Adrenal gland (tissue), 12 donors: ENCODE measurements around the gene IQGAP2. TPM values are rescaled to one million over a fixed set of nuclear protein-coding genes. Genes with fewer than 3 reads are reported as not detected.

Experiments
- DNase-seq, 7 donors: peaks; one replicate each; pipeline ENCODE4 v3.0.0-alpha.2; 2019 to 2020
- H3K27ac ChIP-seq, 5 donors: fragments of 200-600 bp; sonication (generic) in 4 of 5; 1 replicate in 3 of 5; 2 replicates in 2 of 5; pipeline versions ENCODE4 v1.5.1 to v1.8.0; 2016 to 2020; ENCODE audit warnings: mild to moderate bottlenecking in 1 of 5
- H3K27me3 ChIP-seq: fragments of 200-600 bp; 2 replicates; pipeline ENCODE4 v1.8.0; 2021
- H3K36me3 ChIP-seq, 2 donors: fragments of 200-600 bp; replicated peaks in 1 of 2; 1 replicate in 1 of 2; 2 replicates in 1 of 2; pipeline versions ENCODE4 v1.5.1 to v1.8.0; 2018 to 2022
- H3K4me1 ChIP-seq, 2 donors: fragments of 200-600 bp; replicated peaks in 1 of 2; 1 replicate in 1 of 2; 2 replicates in 1 of 2; pipeline versions ENCODE4 v1.5.1 to v1.8.0; 2018 to 2021
- H3K4me3 ChIP-seq, 4 donors: fragments of 200-600 bp; sonication (generic) in 3 of 4; one replicate each; pipeline ENCODE4 v1.5.1; 2016 to 2018
- H3K9me3 ChIP-seq, 3 donors: fragments of 200-600 bp; sonication (generic) in 1 of 3; replicated peaks in 1 of 3; 1 replicate in 2 of 3; 2 replicates in 1 of 3; pipeline versions ENCODE4 v1.5.1 to v1.8.0; 2016 to 2021
- POLR2A ChIP-seq, 2 donors: fragments of 450-650 bp; IDR thresholded peaks; one replicate each; pipeline ENCODE4 v1.6.1; 2017; ENCODE audit warnings: antibody characterized with exemption in 2 of 2, mild to moderate bottlenecking in 2 of 2, moderate library complexity in 1 of 2
- WGBS, 4 donors: extraction: QIAGEN DNeasy Blood & Tissue Kit in 2 of 4; methylation state at CpG; one replicate each; pipeline versions ENCODE4 v1.1.5 to v1.1.7; 2013 to 2017; 5-methylcytosine and 5-hydroxymethylcytosine counted together
- intact Hi-C, 2 donors: fragments of 100-400 bp; cut with DNase I; formaldehyde crosslinking; loops; one replicate each; pipeline versions ENCODE4 v1.14.1 to v1.15.0; 2022 to 2023
- polyA plus RNA-seq, 3 donors: library from polyadenylated mRNA; stranded (reverse); fragments of 200-250 nt in 2 of 3; fragments of 350-450 nt in 1 of 3; fragmentation: Illumina TruSeq in 1 of 3; extraction: RNeasy Lipid Tissue Mini Kit (QIAGEN cat#74804) in 1 of 3; gene quantifications; one replicate each; pipeline ENCODE4 v1.2.3, GENCODE V29; 2013 to 2014
- total RNA-seq, 9 donors: library from RNA; depleted of rRNA in 4 of 9; stranded (reverse); fragments of >200 nt in 4 of 9; fragments of 120-200 nt in 1 of 9; fragmentation: NEBNext Ultra II Directional in 1 of 9; extraction: Animal tissue kit (Norgen Biotek cat#: 25700) in 1 of 9; gene quantifications; one replicate each; pipeline versions ENCODE4 v1.1.0 to v1.2.4, GENCODE V29; 2013 to 2023
- TF ChIP-seq, protein P1 (sequence below), 6 experiments: fragments of 450-650 bp in 4 of 6; fragments of 200-600 bp in 2 of 6; sonication (generic) in 1 of 6; IDR thresholded peaks; 1 replicate in 5 of 6; 2 replicates in 1 of 6; pipeline versions ENCODE4 v1.5.1 to v1.8.0; 2016 to 2021; ENCODE audit warnings: antibody characterized with exemption in 6 of 6, mild to moderate bottlenecking in 2 of 6, moderate library complexity in 1 of 6
- donor health status: healthy with polysubstance abuse.
- donor health status: Bipolar disorder and iron deficiency.
- donor health status: DM: yes; HTN: yes; CAD: no.
- donor health status: DM: no; HTN: no; CAD: no.
- donor health status: DM: no; HTN: no; CAD: no.
- donor health status: DM: yes; HTN: yes; CAD: no.

IQGAP2 gene
- total and polyA plus RNA-seq, 12 donors: 14.9 to 77.3 (median 36.1) TPM

GRCh38 chr5:76388236-76388635, 14.8 kb upstream of the IQGAP2 start:
- no peaks in the 10 kb centered on the region for H3K36me3 ChIP-seq
- no peak overlapping the region for H3K27ac ChIP-seq
- intact Hi-C loops: no loop called here
- TF ChIP-seq POLR2A (IDR thresholded peaks at IDR 0.05): no peak
- TF ChIP-seq, protein P1, sequence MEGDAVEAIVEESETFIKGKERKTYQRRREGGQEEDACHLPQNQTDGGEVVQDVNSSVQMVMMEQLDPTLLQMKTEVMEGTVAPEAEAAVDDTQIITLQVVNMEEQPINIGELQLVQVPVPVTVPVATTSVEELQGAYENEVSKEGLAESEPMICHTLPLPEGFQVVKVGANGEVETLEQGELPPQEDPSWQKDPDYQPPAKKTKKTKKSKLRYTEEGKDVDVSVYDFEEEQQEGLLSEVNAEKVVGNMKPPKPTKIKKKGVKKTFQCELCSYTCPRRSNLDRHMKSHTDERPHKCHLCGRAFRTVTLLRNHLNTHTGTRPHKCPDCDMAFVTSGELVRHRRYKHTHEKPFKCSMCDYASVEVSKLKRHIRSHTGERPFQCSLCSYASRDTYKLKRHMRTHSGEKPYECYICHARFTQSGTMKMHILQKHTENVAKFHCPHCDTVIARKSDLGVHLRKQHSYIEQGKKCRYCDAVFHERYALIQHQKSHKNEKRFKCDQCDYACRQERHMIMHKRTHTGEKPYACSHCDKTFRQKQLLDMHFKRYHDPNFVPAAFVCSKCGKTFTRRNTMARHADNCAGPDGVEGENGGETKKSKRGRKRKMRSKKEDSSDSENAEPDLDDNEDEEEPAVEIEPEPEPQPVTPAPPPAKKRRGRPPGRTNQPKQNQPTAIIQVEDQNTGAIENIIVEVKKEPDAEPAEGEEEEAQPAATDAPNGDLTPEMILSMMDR (IDR thresholded peaks at IDR 0.05): no peak
- H3K9me3 ChIP-seq: no peaks in the 10 kb centered on the region
- H3K4me1 ChIP-seq: peaks cover 0 to 4% of the 10 kb centered on the region in 2 donors
- H3K27me3 ChIP-seq: no peaks in the 10 kb centered on the region
- WGBS, 4 donors: 82 to 93% (median 87%) methylated on average over 1 of the region's 1 CpG
- no peak overlapping the region for H3K4me3 ChIP-seq
- DNase-seq: no peak

DNA sequence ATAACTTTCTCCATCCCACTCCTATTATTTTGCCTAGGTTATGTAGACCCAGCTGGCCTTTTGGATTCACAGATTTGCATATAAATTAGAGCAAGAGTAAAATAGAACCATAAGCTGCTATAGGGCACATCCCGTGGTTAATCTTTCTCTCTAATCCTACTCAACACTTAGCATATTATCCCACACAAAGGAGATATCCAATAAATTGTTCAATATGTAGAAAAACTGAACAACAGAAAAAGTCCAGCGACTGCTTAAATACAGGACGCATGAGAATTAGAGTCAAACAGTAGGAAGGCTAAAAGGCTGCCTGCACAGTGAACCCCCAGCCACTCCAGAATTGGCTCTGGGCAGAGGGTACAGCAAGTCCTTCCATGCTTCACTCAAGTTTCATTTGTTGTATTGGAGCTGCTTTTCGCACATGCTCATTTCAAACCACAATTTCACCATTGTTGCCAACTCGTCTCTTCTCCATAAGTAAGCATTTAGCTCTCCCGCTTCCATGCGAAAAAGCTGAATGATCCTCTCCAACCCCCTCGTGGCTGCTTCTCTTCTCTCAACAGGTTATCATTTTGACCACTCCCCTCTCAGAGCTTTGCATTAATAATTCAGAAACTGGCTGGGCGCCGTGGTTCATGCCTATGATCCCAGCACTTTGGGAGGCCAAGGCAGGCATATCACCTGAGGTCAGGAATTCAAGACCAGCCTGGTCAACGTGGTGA, 14.1 kb upstream of the IQGAP2 start:
- no peaks in the 10 kb centered on the region for H3K9me3 ChIP-seq
- H3K27ac ChIP-seq: no peak overlapping the region
- WGBS, 4 donors: 90 to 93% (median 92%) methylated on average over 11 of the region's 11 CpGs
- intact Hi-C loops: no loop called here
- no peak overlapping the region for H3K4me3 ChIP-seq
- DNase-seq: no peak
- no peaks in the 10 kb centered on the region for H3K27me3 ChIP-seq
- no peak for TF ChIP-seq POLR2A (IDR thresholded peaks at IDR 0.05)
- TF ChIP-seq, protein P1 (IDR thresholded peaks at IDR 0.05): no peak
- H3K36me3 ChIP-seq: no peaks in the 10 kb centered on the region
- peaks cover 0 to 4% of the 10 kb centered on the region in 2 donors for H3K4me1 ChIP-seq

DNA sequence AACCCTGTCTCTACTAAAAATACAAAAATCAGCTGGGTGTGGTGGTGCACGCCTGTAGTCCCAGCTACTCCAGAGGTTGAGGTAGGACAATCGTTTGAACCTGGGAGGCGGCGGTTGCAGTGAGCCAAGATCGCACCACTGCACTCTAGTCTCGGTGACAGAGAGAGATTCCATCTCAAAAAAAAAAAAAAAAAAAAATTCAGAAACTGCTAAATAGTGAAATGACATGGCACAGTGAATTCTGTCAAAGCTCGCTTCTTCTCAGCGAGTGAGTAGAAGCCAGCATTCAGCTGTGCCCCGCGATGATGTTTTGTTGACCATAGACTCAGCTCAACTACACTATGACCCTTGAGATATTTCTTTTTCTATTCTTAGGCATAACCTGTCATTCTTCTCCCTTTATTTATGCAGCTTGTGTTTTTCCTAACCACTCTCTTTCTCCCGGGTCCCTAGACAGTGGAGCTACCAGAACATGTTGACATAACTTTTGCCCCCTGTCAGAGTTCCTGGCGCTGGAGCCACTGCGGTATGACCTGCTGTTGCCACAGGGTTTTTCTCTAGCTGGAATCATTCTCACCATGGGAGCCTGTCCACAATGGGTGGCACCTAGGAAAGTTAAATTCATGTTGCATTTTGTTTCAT, 13.5 kb upstream of the IQGAP2 start:
- intact Hi-C loops: no loop called here
- WGBS, 4 donors: 71 to 85% (median 79%) methylated on average over 13 of the region's 13 CpGs
- no peaks in the 10 kb centered on the region for H3K9me3 ChIP-seq
- H3K36me3 ChIP-seq: no peaks in the 10 kb centered on the region
- no peak overlapping the region for H3K4me3 ChIP-seq
- H3K27ac ChIP-seq: no peak overlapping the region
- peaks cover 0 to 4% of the 10 kb centered on the region in 2 donors for H3K4me1 ChIP-seq
- TF ChIP-seq POLR2A (IDR thresholded peaks at IDR 0.05): no peak
- TF ChIP-seq, protein P1 (IDR thresholded peaks at IDR 0.05): no peak
- no peak for DNase-seq
- no peaks in the 10 kb centered on the region for H3K27me3 ChIP-seq

- intact Hi-C loops: no loop called here
- Histone ChIP-seq H3K27ac (no peak overlapping the region), H3K9me3 (no peaks in the 10 kb centered on the region), H3K4me3 (no peak overlapping the region), H3K27me3 (no peaks in the 10 kb centered on the region), H3K36me3 (no peaks in the 10 kb centered on the region), H3K4me1 (peaks cover 0 to 4% of the 10 kb centered on the region in 2 donors)
- 76 to 94% (median 84%) methylated on average over 9 of the region's 9 CpGs for WGBS, 4 donors
- no peak for TF ChIP-seq POLR2A (IDR thresholded peaks at IDR 0.05)
- TF ChIP-seq, protein P1 (IDR thresholded peaks at IDR 0.05): no peak
- DNase-seq: no peak
Observed at GRCh38 chr5:76391014-76391413, 12.1 kb upstream of the IQGAP2 start.
